Mammary epithelial cell (primary cell): ENCODE results near the gene SUGP2.

Source experiments
- EZH2 ChIP-seq: IDR thresholded peaks from 2 replicates; pipeline ENCODE4 v1.6.1; 2012; ENCODE audit warnings: low read length, inconsistent platforms, borderline replicate concordance
- TF ChIP-seq, protein P1 (sequence below), 2 donors: IDR thresholded peaks in 1 of 2; conservative IDR thresholded peaks in 1 of 2; 2 replicates each; pipeline ENCODE4 v1.5.1; 2011 to 2012; ENCODE audit warnings: inconsistent platforms in 2 of 2, low read length in 2 of 2, mild to moderate bottlenecking in 2 of 2, control low read depth in 1 of 2, low read depth in 1 of 2; ENCODE audit not compliant: insufficient read depth in 1 of 2; ENCODE audit errors: extremely low read depth in 1 of 2

DNA sequence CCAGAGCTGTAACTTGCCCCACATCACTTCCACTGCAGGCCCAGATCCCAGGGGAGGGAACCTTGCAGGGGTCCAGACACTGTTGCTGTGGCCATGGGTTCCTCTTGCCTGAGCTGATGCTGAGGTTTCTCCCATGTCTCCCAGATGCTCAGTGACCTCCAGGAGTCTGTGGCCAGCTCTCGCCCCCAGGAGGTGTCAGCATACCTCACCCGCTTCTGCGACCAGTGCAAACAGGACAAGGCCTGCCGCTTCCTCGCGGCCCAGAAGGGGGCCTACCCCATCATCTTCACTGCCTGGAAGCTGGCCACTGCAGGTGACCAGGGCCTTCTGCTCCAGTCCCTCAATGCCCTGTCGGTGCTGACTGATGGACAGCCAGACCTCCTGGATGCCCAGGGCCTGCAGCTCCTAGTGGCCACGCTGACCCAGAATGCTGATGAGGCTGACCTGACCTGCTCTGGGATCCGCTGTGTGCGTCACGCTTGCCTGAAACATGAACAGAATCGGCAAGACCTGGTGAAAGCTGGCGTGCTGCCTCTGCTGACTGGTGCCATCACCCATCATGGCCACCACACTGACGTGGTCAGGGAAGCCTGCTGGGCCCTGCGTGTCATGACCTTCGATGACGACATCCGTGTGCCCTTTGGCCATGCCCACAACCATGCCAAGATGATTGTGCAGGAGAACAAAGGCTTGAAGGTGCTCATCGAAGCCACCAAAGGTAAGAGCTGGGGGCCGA, 18.3 kb upstream of the SUGP2 start:
- TF ChIP-seq, protein P1, sequence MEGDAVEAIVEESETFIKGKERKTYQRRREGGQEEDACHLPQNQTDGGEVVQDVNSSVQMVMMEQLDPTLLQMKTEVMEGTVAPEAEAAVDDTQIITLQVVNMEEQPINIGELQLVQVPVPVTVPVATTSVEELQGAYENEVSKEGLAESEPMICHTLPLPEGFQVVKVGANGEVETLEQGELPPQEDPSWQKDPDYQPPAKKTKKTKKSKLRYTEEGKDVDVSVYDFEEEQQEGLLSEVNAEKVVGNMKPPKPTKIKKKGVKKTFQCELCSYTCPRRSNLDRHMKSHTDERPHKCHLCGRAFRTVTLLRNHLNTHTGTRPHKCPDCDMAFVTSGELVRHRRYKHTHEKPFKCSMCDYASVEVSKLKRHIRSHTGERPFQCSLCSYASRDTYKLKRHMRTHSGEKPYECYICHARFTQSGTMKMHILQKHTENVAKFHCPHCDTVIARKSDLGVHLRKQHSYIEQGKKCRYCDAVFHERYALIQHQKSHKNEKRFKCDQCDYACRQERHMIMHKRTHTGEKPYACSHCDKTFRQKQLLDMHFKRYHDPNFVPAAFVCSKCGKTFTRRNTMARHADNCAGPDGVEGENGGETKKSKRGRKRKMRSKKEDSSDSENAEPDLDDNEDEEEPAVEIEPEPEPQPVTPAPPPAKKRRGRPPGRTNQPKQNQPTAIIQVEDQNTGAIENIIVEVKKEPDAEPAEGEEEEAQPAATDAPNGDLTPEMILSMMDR (conservative IDR thresholded peaks at IDR 0.05 in 1 of 2, IDR thresholded peaks at IDR 0.05 in 1 of 2; ENCODE audit: extremely low read depth in 1 of 2, insufficient read depth in 1 of 2, low read depth in 1 of 2, low read length in 2 of 2), result no peak
- TF ChIP-seq EZH2, result no peak
